Prostate gland (tissue), 2 donors: ENCODE measurements around the gene DISP2.

Experiments
- POLR2A ChIP-seq: fragments of 450-650 bp; IDR thresholded peaks from one replicate; pipeline ENCODE4 v1.6.1; 2016; ENCODE audit warnings: antibody characterized with exemption, mild to moderate bottlenecking
- TF ChIP-seq, protein P1 (sequence below), 4 experiments: fragments of 200-600 bp in 2 of 4; fragments of 450-650 bp in 2 of 4; sonication (generic) in 2 of 4; IDR thresholded peaks; 1 replicate in 3 of 4; 2 replicates in 1 of 4; pipeline ENCODE4 v1.5.1; 2016 to 2019; ENCODE audit warnings: antibody characterized with exemption in 4 of 4, mild to moderate bottlenecking in 2 of 4, moderate library complexity in 2 of 4

GRCh38 chr15:40409366-40409765, 51.3 kb downstream of the DISP2 start:
- TF ChIP-seq, protein P1, sequence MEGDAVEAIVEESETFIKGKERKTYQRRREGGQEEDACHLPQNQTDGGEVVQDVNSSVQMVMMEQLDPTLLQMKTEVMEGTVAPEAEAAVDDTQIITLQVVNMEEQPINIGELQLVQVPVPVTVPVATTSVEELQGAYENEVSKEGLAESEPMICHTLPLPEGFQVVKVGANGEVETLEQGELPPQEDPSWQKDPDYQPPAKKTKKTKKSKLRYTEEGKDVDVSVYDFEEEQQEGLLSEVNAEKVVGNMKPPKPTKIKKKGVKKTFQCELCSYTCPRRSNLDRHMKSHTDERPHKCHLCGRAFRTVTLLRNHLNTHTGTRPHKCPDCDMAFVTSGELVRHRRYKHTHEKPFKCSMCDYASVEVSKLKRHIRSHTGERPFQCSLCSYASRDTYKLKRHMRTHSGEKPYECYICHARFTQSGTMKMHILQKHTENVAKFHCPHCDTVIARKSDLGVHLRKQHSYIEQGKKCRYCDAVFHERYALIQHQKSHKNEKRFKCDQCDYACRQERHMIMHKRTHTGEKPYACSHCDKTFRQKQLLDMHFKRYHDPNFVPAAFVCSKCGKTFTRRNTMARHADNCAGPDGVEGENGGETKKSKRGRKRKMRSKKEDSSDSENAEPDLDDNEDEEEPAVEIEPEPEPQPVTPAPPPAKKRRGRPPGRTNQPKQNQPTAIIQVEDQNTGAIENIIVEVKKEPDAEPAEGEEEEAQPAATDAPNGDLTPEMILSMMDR (IDR thresholded peaks at IDR 0.05) = peak in 1 of 4 experiments; percentile 34
- TF ChIP-seq POLR2A = no peak
